Left kidney (tissue), 2 donors: ENCODE data around the gene POLRMT. TPM values are rescaled to one million over a fixed set of nuclear protein-coding genes. Genes with fewer than 3 reads are reported as not detected.
"Not testable (repeated sequence)": the region's sequence is repeated elsewhere in the genome, so short reads cannot be mapped to it uniquely, and the experiment has no call there.

Source experiments
- DNase-seq: peaks from one replicate; pipeline ENCODE4 v3.0.0-alpha.2; 2013
- polyA plus RNA-seq: library from polyadenylated mRNA; unstranded; fragments of 120-200 nt; gene quantifications from one replicate; pipeline ENCODE4 v1.2.1, GENCODE V29; 2013; ENCODE audit not compliant: insufficient read length

POLRMT gene
- polyA plus RNA-seq, 1 donor, result 75.8 TPM

GRCh38 chr19:613732-614567 lies 19.4 kb downstream of the POLRMT start:
- no peak for DNase-seq

- DNase-seq, result no peak
These were observed 20.4 kb downstream of the POLRMT start for GRCh38 chr19:612941-613340.

GRCh38 chr19:611481-611868 lies 21.9 kb downstream of the POLRMT start:
- no peak for DNase-seq

GRCh38 chr19:610801-611480 lies 22.4 kb downstream of the POLRMT start:
- no peak for DNase-seq

GRCh38 chr19:610071-610800 lies 23.1 kb downstream of the POLRMT start:
- DNase-seq, result no peak

- DNase-seq, result no peak
These were observed 24.4 kb downstream of the POLRMT start for GRCh38 chr19:609004-609346.

GRCh38 chr19:608155-609003 lies 25.0 kb downstream of the POLRMT start:
- DNase-seq, result no peak

- no peak for DNase-seq
These were observed 25.8 kb downstream of the POLRMT start for GRCh38 chr19:607301-608154.

- not testable (repeated sequence) for DNase-seq
These were observed 28.0 kb downstream of the POLRMT start for GRCh38 chr19:605061-605971.

- no peak for DNase-seq
These were observed 29.0 kb downstream of the POLRMT start for GRCh38 chr19:604355-604754.

- not testable (repeated sequence) for DNase-seq
These were observed 29.6 kb downstream of the POLRMT start for GRCh38 chr19:603779-604178.

- not testable (repeated sequence) for DNase-seq
These were observed 30.1 kb downstream of the POLRMT start for GRCh38 chr19:603302-603639.

GRCh38 chr19:602391-603301 lies 30.7 kb downstream of the POLRMT start:
- DNase-seq, result no peak

- no peak for DNase-seq
These were observed 31.5 kb downstream of the POLRMT start for GRCh38 chr19:601790-602189.

GRCh38 chr19:601310-601709 lies 32.0 kb downstream of the POLRMT start:
- DNase-seq, result no peak

GRCh38 chr19:597406-598315 lies 35.7 kb downstream of the POLRMT start:
- DNase-seq, result no peak

GRCh38 chr19:596263-596655 lies 37.1 kb downstream of the POLRMT start:
- DNase-seq, result no peak
